Stimulated activated CD4-positive, alpha-beta T cell treated with anti-CD3 and anti-CD28 coated beads, Interleukin-2, amount 100 ng/mL, for 48 hours (primary cell): ENCODE measurements around the gene TPCN2.

Source experiments
- DNase-seq, 2 donors: peaks; one replicate each; pipeline ENCODE4 v3.0.0-alpha.2; 2020

TPCN2 gene

DNA sequence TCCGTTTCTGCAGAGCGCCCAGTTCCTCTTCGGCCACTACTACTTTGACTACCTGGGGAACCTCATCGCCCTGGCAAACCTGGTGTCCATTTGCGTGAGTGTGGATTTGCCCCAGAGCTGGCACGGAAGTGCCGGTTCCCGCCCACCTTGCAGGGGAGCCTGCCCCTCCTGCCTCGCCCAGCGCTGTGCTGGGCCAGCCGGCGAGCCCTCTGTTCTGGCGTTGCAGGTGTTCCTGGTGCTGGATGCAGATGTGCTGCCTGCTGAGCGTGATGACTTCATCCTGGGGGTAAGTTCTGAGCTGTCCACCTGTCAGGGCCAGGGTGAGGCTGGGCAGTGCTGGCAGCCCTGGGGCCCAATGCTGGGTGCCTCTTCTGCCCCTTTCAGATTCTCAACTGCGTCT is 29.8 kb downstream of the TPCN2 start:
- DNase-seq, result no peak

DNA sequence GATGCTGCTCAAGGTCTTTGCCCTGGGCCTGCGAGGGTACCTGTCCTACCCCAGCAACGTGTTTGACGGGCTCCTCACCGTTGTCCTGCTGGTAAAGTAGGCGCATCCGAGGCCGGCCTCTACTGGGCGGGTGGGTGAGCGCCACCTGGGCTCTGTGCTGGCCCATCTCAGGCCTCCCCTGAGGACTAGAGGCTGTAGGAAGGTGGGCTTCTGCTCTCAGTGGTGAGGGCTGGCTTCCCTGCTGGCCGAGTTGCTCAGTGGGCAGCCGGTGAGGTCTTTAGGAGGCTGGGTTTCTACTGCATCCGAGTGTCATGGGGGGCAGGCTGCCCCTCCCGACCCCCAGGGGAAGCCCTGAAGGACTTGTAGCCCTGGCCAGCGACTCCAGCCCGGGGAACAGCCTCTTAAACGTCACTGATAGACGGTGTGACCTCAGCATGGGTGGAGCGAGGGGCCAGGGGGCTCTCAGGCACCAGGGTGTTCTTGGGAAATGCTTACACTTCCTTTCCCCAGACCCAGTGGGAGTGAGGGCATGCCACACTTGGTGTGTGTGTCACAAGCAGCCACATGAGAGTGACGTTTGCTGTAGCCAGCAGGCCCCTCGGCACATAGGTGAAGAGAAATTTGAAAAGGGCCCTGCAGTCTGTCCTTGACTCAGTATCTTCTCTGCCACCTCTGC is 30.3 kb downstream of the TPCN2 start:
- DNase-seq, result no peak

- no peak for DNase-seq
Measured at GRCh38 chr11:69079661-69080256, 31.0 kb downstream of the TPCN2 start.

DNA sequence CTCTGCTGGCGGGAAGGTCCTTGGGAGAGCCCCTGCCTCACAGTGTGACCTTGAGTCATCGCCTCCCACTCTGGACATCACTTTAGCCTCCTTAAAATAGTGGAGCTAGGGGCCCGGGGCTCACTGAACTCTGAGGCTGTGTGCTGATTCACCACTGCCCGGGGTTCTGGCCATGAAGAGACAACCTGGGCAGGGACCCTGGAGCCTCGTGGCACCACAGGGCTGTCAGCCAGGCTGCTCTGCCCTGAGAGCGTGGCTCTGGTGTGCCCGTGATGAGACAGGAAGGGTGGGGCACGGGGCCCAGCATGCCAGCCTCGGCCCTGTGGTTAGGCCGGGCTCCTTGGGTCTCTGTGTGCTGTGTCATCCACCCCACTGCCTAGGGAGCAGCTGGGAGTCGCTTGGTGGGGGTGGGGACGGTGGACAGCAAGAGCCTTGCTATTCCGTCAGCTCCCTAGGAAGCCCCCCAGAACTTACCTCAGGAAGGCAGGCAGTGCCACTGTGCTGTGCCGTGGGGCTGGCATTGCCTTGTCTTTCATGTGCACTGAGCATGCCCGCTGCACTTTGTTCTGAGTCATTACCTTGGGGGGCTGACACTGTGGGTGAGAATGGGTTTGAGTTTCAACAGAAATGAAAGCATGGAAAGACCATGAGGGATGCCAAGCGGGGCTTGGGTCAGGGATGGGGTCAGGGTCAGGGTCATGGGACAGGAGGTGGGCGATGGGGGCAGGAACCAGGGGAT is 31.7 kb downstream of the TPCN2 start:
- no peak for DNase-seq

DNA sequence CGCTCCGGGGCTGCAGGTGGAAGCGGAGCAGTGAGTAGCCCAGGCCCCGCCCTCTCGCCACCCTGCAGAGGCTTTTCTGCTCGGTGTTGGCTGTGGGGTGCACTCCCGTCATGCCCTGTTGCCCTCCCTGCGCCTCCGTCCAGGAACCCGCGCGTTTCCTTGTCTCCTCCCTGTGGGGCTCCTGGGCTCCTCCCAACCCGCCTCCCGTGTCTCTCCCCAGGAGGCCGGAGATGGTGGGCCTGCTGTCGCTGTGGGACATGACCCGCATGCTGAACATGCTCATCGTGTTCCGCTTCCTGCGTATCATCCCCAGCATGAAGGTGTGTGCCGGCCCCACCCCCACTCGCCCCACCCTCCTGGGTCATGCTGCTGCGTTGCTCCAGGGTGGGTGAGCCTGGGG is 32.4 kb downstream of the TPCN2 start:
- no peak for DNase-seq

- no peak for DNase-seq
Measured at GRCh38 chr11:69083531-69084247, 35.0 kb downstream of the TPCN2 start.

DNA sequence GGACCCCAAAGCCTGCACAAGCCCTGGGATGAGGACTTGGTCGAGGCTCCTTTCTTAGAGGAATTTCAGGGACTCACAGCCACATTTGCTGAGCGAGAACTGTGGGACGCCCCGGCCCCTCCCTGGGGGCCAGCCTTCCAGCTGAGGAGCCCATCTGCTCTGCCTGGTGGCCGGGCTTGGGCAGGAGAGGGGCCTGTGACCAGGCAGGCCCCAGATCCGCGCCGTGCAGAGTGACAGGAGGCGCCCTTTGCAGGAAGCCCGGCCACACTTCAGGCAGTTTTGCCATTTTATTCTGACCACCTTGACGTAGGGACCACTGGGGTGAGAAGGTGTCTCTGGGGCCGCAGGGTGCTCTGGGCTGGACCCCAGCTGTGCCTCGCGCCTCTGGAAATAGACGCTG is 35.6 kb downstream of the TPCN2 start:
- no peak for DNase-seq

GRCh38 chr11:69085490-69086095 is 36.9 kb downstream of the TPCN2 start:
- no peak for DNase-seq

- DNase-seq, result no peak
Measured at GRCh38 chr11:69086152-69087132, 37.7 kb downstream of the TPCN2 start.

- DNase-seq, result no peak
Measured at GRCh38 chr11:69087133-69087524, 38.4 kb downstream of the TPCN2 start.

DNA sequence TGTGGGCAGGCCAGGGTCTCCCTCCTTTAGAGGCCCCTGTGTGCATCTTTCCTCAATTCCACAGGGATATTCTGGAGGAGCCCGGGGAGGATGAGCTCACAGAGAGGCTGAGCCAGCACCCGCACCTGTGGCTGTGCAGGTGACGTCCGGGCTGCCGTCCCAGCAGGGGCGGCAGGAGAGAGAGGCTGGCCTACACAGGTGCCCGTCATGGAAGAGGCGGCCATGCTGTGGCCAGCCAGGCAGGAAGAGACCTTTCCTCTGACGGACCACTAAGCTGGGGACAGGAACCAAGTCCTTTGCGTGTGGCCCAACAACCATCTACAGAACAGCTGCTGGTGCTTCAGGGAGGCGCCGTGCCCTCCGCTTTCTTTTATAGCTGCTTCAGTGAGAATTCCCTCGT is 39.1 kb downstream of the TPCN2 start:
- DNase-seq, result no peak

GRCh38 chr11:69088676-69089146 is 40.0 kb downstream of the TPCN2 start:
- peak; percentile 62 to 65 for DNase-seq

DNA sequence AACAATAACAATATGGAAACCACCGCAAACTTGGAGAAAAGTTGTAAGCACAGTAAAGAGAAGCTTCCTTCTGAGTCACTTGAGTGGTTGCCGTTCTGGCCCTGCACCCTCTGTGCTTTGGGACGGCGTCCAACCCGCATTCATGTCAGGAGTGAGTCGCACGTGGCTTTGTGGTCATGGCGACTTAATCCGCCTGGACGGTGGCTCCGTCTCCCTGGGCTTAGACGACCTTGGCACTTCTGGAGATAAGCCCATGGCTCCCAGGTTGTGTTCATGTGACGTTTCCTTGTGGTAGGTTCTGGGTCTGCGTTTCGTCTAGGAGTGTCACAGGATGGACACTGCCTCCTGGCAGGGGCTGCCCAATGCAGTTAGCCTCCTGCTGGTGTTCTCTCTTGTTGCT is 40.5 kb downstream of the TPCN2 start:
- DNase-seq, result no peak

- no peak for DNase-seq
Measured at GRCh38 chr11:69091638-69092165, 43.0 kb downstream of the TPCN2 start.

- no peak for DNase-seq
Measured at GRCh38 chr11:69092263-69092662, 43.5 kb downstream of the TPCN2 start.

GRCh38 chr11:69093106-69093505 is 44.4 kb downstream of the TPCN2 start:
- no peak for DNase-seq

DNA sequence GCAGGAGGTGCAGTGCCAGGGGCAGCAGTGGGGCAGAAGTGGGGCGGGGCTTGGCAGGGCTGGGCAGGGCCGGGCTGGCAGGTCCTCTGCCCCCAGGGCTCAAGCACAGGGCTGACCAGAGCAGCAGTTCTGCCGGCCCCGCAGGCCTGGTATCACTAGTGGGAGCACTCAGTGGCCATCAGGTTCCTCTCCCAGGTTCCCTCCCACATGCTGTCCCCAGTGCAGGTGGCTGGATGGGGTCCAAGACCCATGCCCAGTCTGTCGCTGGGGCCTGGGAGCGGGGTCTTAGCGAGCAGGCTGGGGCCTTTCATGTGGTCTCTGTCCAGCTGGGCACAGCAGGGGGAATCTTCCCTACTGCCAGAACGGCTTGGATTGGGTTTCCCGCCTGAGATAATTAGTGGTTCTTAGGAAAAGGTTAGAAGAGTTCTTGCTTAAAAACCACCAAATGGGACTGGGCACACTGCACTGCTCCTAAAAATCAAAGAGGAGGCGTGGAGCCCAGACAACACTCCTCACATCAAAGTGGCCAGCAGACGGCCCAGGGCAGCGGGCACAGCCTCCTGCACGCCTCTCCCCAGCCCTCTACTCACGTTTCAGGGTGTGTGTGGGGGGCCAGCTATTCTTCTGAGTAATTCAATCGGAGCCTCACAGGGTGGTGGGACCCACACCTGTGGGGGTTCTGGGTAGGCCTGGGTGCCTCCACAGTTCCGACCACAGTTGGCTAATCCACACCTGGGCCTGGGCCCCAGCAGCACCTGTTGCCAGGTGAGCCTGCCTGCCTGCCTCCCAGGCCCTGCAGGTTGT is 45.6 kb downstream of the TPCN2 start:
- DNase-seq, result no peak

GRCh38 chr11:69094915-69095290 is 46.2 kb downstream of the TPCN2 start:
- DNase-seq, result no peak

DNA sequence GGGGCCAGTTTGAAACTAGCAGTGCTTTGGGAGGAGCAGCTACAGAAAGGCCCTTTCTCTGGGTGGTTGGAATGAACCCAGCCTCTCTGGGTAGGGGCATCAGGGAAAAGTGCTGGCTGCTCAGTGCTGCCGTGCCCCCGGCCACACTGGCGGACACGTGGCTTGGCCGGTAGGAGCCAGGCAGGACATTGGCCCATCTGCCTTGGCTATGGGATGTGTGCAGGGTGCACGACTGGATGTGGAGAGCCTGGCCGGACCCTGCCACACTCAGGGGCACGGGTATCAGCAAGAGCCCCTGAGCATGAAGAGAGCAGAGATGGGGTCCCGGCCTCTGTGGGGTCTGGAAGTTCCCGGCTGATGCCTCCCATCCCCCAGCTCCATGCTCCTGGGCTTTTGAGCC is 46.6 kb downstream of the TPCN2 start:
- DNase-seq, result no peak

GRCh38 chr11:69096473-69096872 is 47.7 kb downstream of the TPCN2 start:
- no peak for DNase-seq

DNA sequence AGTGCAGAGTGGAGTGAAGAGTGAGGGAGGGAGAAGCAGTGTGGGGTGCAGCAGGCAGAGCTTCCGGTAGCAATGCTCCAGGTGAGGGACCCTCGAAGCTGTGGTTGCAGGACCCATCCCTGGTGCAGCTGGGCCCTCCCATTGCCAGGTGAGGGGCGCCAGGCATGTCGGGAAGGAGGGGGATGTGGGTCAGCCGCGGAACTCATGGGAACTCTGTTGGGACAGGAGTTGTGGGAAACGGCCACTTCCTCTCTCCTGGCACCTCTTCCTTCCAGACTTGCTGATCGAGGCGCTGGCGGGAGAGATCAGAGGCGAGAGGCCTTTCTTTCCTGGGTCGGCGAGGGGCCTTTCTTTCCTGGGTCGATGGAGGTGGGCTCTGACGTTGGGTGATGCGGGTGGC is 48.5 kb downstream of the TPCN2 start:
- DNase-seq, result no peak
